Fibroblast of lung (primary cell): ENCODE results near the gene HAL. TPM values are rescaled to one million over a fixed set of nuclear protein-coding genes. Genes with fewer than 3 reads are reported as not detected.

Source experiments
- DNase-seq, 2 donors: peaks; one replicate each; pipeline versions ENCODE4 v3.0.0 to v3.0.0-alpha.2; 2010; ENCODE audit warnings: low read depth in 2 of 2
- H2AFZ ChIP-seq: 2 replicates; pipeline ENCODE4 v1.5.1; 2012; ENCODE audit warnings: low read length, control low read depth, inconsistent platforms
- H3K27ac ChIP-seq: 2 replicates; pipeline ENCODE4 v1.5.1; 2011; ENCODE audit warnings: low read length, control low read depth; ENCODE audit not compliant: insufficient read depth
- H3K27me3 ChIP-seq: 2 replicates; pipeline ENCODE4 v1.5.1; 2011; ENCODE audit warnings: mild to moderate bottlenecking, low read length; ENCODE audit not compliant: control insufficient read depth, insufficient read depth
- H3K36me3 ChIP-seq: 2 replicates; pipeline ENCODE4 v1.5.1; 2011; ENCODE audit warnings: low read length; ENCODE audit not compliant: control insufficient read depth, insufficient read depth
- H3K4me1 ChIP-seq: 2 replicates; pipeline ENCODE4 v1.5.1; 2011; ENCODE audit warnings: low read length; ENCODE audit not compliant: control insufficient read depth, insufficient read depth; ENCODE audit errors: extremely low read depth
- H3K4me2 ChIP-seq: 2 replicates; pipeline ENCODE4 v1.5.1; 2011; ENCODE audit warnings: low read length, control low read depth; ENCODE audit not compliant: insufficient read depth; ENCODE audit errors: extremely low read depth
- H3K4me3 ChIP-seq, 4 experiments: fragments of 200-600 bp in 1 of 4; sonication (generic) in 1 of 4; replicated peaks in 1 of 4; 2 replicates each; pipeline ENCODE4 v1.5.1; 2011 to 2016; ENCODE audit warnings: low read length in 4 of 4, low read depth in 3 of 4, mild to moderate bottlenecking in 3 of 4, control low read depth in 2 of 4, inconsistent platforms in 1 of 4, mixed read lengths in 1 of 4; ENCODE audit not compliant: insufficient read depth in 1 of 4; ENCODE audit errors: control extremely low read depth in 1 of 4
- H3K79me2 ChIP-seq: 2 replicates; pipeline ENCODE4 v1.5.1; 2012; ENCODE audit warnings: mild to moderate bottlenecking, low read length, inconsistent platforms; ENCODE audit not compliant: control insufficient read depth, insufficient read depth
- H3K9ac ChIP-seq: 2 replicates; pipeline ENCODE4 v1.5.1; 2011; ENCODE audit warnings: mild to moderate bottlenecking, low read length, control low read depth; ENCODE audit not compliant: insufficient read depth
- H3K9me3 ChIP-seq: 2 replicates; pipeline ENCODE4 v1.5.1; 2012; ENCODE audit warnings: low read depth, low read length; ENCODE audit not compliant: control insufficient read depth, insufficient read depth
- H4K20me1 ChIP-seq: 2 replicates; pipeline ENCODE4 v1.5.1; 2011; ENCODE audit warnings: low read length; ENCODE audit not compliant: control insufficient read depth, insufficient read depth; ENCODE audit errors: extremely low read depth
- EZH2 ChIP-seq: IDR thresholded peaks from 2 replicates; pipeline ENCODE4 v1.5.1; 2012; ENCODE audit warnings: low read length, control low read depth, mild to moderate bottlenecking; ENCODE audit errors: missing control alignments
- polyA plus RNA-seq, 2 donors: library from polyadenylated mRNA; depleted of rRNA in 1 of 2; stranded (reverse) in 1 of 2; unstranded in 1 of 2; fragments of >200 nt; gene quantifications; 2 replicates each; pipeline ENCODE4 v1.2.1, GENCODE V29; 2011 to 2012; ENCODE audit warnings: missing spikeins in 1 of 2
- total RNA-seq: library from RNA; depleted of rRNA; stranded (reverse); fragments of >200 nt; gene quantifications from 2 replicates; pipeline ENCODE4 v1.2.1, GENCODE V29; 2014
- TF ChIP-seq, protein P1 (sequence below), 2 donors: IDR thresholded peaks in 1 of 2; conservative IDR thresholded peaks in 1 of 2; 1 replicate in 1 of 2; 2 replicates in 1 of 2; pipeline ENCODE4 v1.5.1; 2011 to 2012; ENCODE audit warnings: low read length in 2 of 2, control low read depth in 1 of 2, inconsistent platforms in 1 of 2, low read depth in 1 of 2, mild to moderate bottlenecking in 1 of 2

HAL gene
- total and polyA plus RNA-seq, 2 donors (not counting 1 experiment from before 2014, with no cell fraction given), result 0.02 to 0.17 TPM

DNA sequence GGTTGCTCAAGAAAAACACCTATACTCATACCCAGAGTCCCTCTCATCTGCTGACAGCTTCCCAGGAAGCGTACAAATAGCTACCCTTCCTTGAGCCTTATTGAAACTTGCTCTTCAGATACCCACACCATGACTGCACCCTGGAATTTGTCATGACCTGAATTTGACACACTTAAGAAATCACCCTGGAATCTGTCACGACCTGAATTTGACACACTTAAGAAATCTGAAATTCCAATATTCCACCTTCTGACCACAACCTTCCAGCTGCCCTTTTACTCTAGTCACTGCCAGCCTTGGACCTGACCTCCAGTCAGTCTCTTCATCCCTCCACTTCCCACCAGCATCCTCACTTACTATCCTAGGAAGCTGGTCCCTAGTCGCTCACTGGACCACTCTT is 1.1 kb upstream of the HAL start:
- no peak overlapping the region for H3K27ac ChIP-seq
- no peaks in the 10 kb centered on the region for H3K9me3 ChIP-seq
- H3K4me1 ChIP-seq, result no peaks in the 10 kb centered on the region
- H3K4me3 ChIP-seq, result no peak overlapping the region
- H3K79me2 ChIP-seq, result no peaks in the 10 kb centered on the region
- no peaks in the 10 kb centered on the region for H3K36me3 ChIP-seq
- H3K9ac ChIP-seq, result no peak overlapping the region
- H3K27me3 ChIP-seq, result no peaks in the 10 kb centered on the region
- no peak overlapping the region for H3K4me2 ChIP-seq
- H2AFZ ChIP-seq, result no peak overlapping the region
- no peak for TF ChIP-seq EZH2
- TF ChIP-seq, protein P1, sequence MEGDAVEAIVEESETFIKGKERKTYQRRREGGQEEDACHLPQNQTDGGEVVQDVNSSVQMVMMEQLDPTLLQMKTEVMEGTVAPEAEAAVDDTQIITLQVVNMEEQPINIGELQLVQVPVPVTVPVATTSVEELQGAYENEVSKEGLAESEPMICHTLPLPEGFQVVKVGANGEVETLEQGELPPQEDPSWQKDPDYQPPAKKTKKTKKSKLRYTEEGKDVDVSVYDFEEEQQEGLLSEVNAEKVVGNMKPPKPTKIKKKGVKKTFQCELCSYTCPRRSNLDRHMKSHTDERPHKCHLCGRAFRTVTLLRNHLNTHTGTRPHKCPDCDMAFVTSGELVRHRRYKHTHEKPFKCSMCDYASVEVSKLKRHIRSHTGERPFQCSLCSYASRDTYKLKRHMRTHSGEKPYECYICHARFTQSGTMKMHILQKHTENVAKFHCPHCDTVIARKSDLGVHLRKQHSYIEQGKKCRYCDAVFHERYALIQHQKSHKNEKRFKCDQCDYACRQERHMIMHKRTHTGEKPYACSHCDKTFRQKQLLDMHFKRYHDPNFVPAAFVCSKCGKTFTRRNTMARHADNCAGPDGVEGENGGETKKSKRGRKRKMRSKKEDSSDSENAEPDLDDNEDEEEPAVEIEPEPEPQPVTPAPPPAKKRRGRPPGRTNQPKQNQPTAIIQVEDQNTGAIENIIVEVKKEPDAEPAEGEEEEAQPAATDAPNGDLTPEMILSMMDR (conservative IDR thresholded peaks at IDR 0.05 in 1 of 2, IDR thresholded peaks at IDR 0.05 in 1 of 2; ENCODE audit: low read depth in 1 of 2, low read length in 2 of 2), result no peak
- DNase-seq, result peak in 1 of 2 donors; percentile 1
- H4K20me1 ChIP-seq, result no peaks in the 10 kb centered on the region

GRCh38 chr12:95995238-95996031 is 709 bp downstream of the HAL start:
- no peak overlapping the region for H3K27ac ChIP-seq
- H4K20me1 ChIP-seq, result no peaks in the 10 kb centered on the region
- no peaks in the 10 kb centered on the region for H3K27me3 ChIP-seq
- no peaks in the 10 kb centered on the region for H3K9me3 ChIP-seq
- H3K4me1 ChIP-seq, result no peaks in the 10 kb centered on the region
- H2AFZ ChIP-seq, result no peak overlapping the region
- no peaks in the 10 kb centered on the region for H3K79me2 ChIP-seq
- H3K36me3 ChIP-seq, result no peaks in the 10 kb centered on the region
- H3K4me3 ChIP-seq, result no peak overlapping the region
- H3K4me2 ChIP-seq, result no peak overlapping the region
- peak in 1 of 2 donors; percentile 2 for DNase-seq
- H3K9ac ChIP-seq, result no peak overlapping the region
- TF ChIP-seq EZH2, result no peak
- TF ChIP-seq, protein P1 (conservative IDR thresholded peaks at IDR 0.05 in 1 of 2, IDR thresholded peaks at IDR 0.05 in 1 of 2; ENCODE audit: low read depth in 1 of 2, low read length in 2 of 2), result no peak

- H3K4me3 ChIP-seq, result no peak overlapping the region
- H3K4me1 ChIP-seq, result no peaks in the 10 kb centered on the region
- H3K9ac ChIP-seq, result no peak overlapping the region
- no peak overlapping the region for H2AFZ ChIP-seq
- H3K27ac ChIP-seq, result no peak overlapping the region
- TF ChIP-seq, protein P1 (conservative IDR thresholded peaks at IDR 0.05 in 1 of 2, IDR thresholded peaks at IDR 0.05 in 1 of 2; ENCODE audit: low read depth in 1 of 2, low read length in 2 of 2), result no peak
- no peak for TF ChIP-seq EZH2
- no peak overlapping the region for H3K4me2 ChIP-seq
- DNase-seq, result peak in 1 of 2 donors; percentile 3
- peaks cover under 1% of the 10 kb centered on the region for H3K27me3 ChIP-seq
- H3K79me2 ChIP-seq, result no peaks in the 10 kb centered on the region
- no peaks in the 10 kb centered on the region for H3K36me3 ChIP-seq
- H4K20me1 ChIP-seq, result no peaks in the 10 kb centered on the region
- H3K9me3 ChIP-seq, result no peaks in the 10 kb centered on the region
Observed at GRCh38 chr12:95994476-95994875, 1.7 kb downstream of the HAL start.
